Measurements from ENCODE around the gene STARD3. TPM values are rescaled to one million over a fixed set of nuclear protein-coding genes. Genes with fewer than 3 reads are reported as not detected.

STARD3 gene
- total RNA-seq, 1 experiment from 2014 or later = 44.8 TPM

- ChIA-PET CTCF (interaction anchor here (0.5 kb wide), 1 partner anchor 42 kb away, joined by 10 read pairs; the partner anchor contains the start of gene MIEN1), POLR2A (no interaction called here)
- TF ChIP-seq POLR2AphosphoS5 (IDR thresholded peaks at IDR 0.05; ENCODE audit: low read depth, low read length) (no peak), SIN3A (IDR thresholded peaks at IDR 0.05; ENCODE audit: borderline replicate concordance, insufficient read depth, low read depth, low read length) (no peak), TCF7L2 (IDR thresholded peaks at IDR 0.05; ENCODE audit: low read depth, low read length) (no peak), REST (IDR thresholded peaks at IDR 0.05; ENCODE audit: insufficient read depth in 1 of 2, low read depth in 2 of 2, low read length in 1 of 2) (no peak), CTCF (IDR thresholded peaks at IDR 0.05) (no peak)
- H3K9me3 ChIP-seq (ENCODE audit: control insufficient read depth, insufficient read depth, low read depth, low read length) = peaks cover 4% of the 10 kb centered on the region; the same call in 1 of the 2 replicates
- BruUV-seq (replicated peaks) = no TSS peak
- ATAC-seq = no peak
- intact Hi-C loops (cut with micrococcal nuclease; ENCODE audit: unreplicated experiment) (no loop called here), in situ Hi-C loops (cut with HindIII; ENCODE audit: low pct_unique_long_range_greater_than_20kb, low sequenced_read_pairs) (no loop called here)
- 0 out of 2 replicates have a peak, but pooled peaks cover 3% of the 10 kb centered on the region for H3K4me1 ChIP-seq (ENCODE audit: control insufficient read depth, insufficient read depth, low read length)
- peak overlapping the region; percentile 83 for H3K27ac ChIP-seq (ENCODE audit: low read length)
- no peaks in the 10 kb centered on the region for H3K27me3 ChIP-seq (ENCODE audit: control insufficient read depth, insufficient read depth, low read length)
- no peaks in the 10 kb centered on the region; the same call in 1 of the 2 replicates for H3K36me3 ChIP-seq (ENCODE audit: control insufficient read depth, insufficient read depth, low read length)
- DNase-seq (ENCODE audit: low read depth, low spot score) = no peak
- peak overlapping the region; percentile 56 to 78 for H3K4me3 ChIP-seq (ENCODE audit: low read depth in 2 of 2, low read length in 2 of 2)
These were observed 51.5 kb downstream of the STARD3 start for GRCh38 chr17:39688475-39688835.

- Histone ChIP-seq H3K27me3 (ENCODE audit: control insufficient read depth, insufficient read depth, low read length) (no peaks in the 10 kb centered on the region), H3K36me3 (ENCODE audit: control insufficient read depth, insufficient read depth, low read length) (no peaks in the 10 kb centered on the region; the same call in 1 of the 2 replicates), H3K4me3 (ENCODE audit: low read depth in 2 of 2, low read length in 2 of 2) (peak overlapping the region in 1 of 2 experiments; percentile 78; a peak in 2 of 4 replicates), H3K9me3 (ENCODE audit: control insufficient read depth, insufficient read depth, low read depth, low read length) (peaks cover 4% of the 10 kb centered on the region; the same call in 1 of the 2 replicates), H3K4me1 (ENCODE audit: control insufficient read depth, insufficient read depth, low read length) (0 out of 2 replicates have a peak, but pooled peaks cover 3% of the 10 kb centered on the region), H3K27ac (ENCODE audit: low read length) (no peak overlapping the region)
- no peak for TF ChIP-seq TCF7L2 (IDR thresholded peaks at IDR 0.05; ENCODE audit: low read depth, low read length)
- TF ChIP-seq REST (IDR thresholded peaks at IDR 0.05; ENCODE audit: insufficient read depth in 1 of 2, low read depth in 2 of 2, low read length in 1 of 2) = no peak
- TF ChIP-seq POLR2AphosphoS5 (IDR thresholded peaks at IDR 0.05; ENCODE audit: low read depth, low read length) = no peak
- no peak for TF ChIP-seq CTCF (IDR thresholded peaks at IDR 0.05)
- TF ChIP-seq SIN3A (IDR thresholded peaks at IDR 0.05; ENCODE audit: borderline replicate concordance, insufficient read depth, low read depth, low read length) = no peak
- DNase-seq (ENCODE audit: low read depth, low spot score) (no peak), ATAC-seq (no peak)
- in situ Hi-C loops (cut with HindIII; ENCODE audit: low pct_unique_long_range_greater_than_20kb, low sequenced_read_pairs) = no loop called here
- intact Hi-C loops (cut with micrococcal nuclease; ENCODE audit: unreplicated experiment) = no loop called here
- ChIA-PET CTCF (no interaction called here), POLR2A (no interaction called here)
- BruUV-seq (replicated peaks) = no TSS peak
These were observed 52.0 kb downstream of the STARD3 start for GRCh38 chr17:39688945-39689344.
